H9 (cell line): Measurements from ENCODE around the gene RMDN2. TPM values are rescaled to one million over a fixed set of nuclear protein-coding genes. Genes with fewer than 3 reads are reported as not detected.

ENCODE experiments used
- DNase-seq: peaks from one replicate; pipeline ENCODE4 v3.0.0-alpha.2; 2017
- H2AFZ ChIP-seq: one replicate; pipeline ENCODE4 v1.6.1; 2013; ENCODE audit warnings: mild to moderate bottlenecking, low read length, control low read depth, moderate library complexity
- H2AK5ac ChIP-seq: 2 replicates; pipeline ENCODE4 v1.6.1; 2013; ENCODE audit warnings: low read length, control low read depth, mixed read lengths; ENCODE audit not compliant: insufficient read length
- H2BK120ac ChIP-seq: one replicate; pipeline ENCODE4 v1.6.1; 2013; ENCODE audit warnings: low read depth, mild to moderate bottlenecking, low read length, control low read depth, inconsistent platforms; ENCODE audit not compliant: poor library complexity, severe bottlenecking
- H2BK12ac ChIP-seq: 2 replicates; pipeline ENCODE4 v1.6.1; 2013; ENCODE audit warnings: low read length, control low read depth, mixed read lengths, low read depth; ENCODE audit not compliant: insufficient read length
- H2BK15ac ChIP-seq: 2 replicates; pipeline ENCODE4 v1.6.1; 2013; ENCODE audit warnings: low read depth, low read length, control low read depth
- H2BK20ac ChIP-seq: one replicate; pipeline ENCODE4 v1.6.1; 2013; ENCODE audit warnings: low read depth, mild to moderate bottlenecking, low read length, control low read depth, inconsistent platforms; ENCODE audit not compliant: poor library complexity, severe bottlenecking
- H2BK5ac ChIP-seq: 2 replicates; pipeline ENCODE4 v1.6.1; 2013; ENCODE audit warnings: low read length, control low read depth, mixed read lengths; ENCODE audit not compliant: insufficient read length
- H3K14ac ChIP-seq: 2 replicates; pipeline ENCODE4 v1.6.1; 2013; ENCODE audit warnings: low read length, control low read depth; ENCODE audit not compliant: insufficient read depth
- H3K18ac ChIP-seq: 2 replicates; pipeline ENCODE4 v1.6.1; 2013; ENCODE audit warnings: low read depth, mild to moderate bottlenecking, mixed read lengths, low read length, control low read depth; ENCODE audit not compliant: insufficient read length
- H3K23ac ChIP-seq: 2 replicates; pipeline ENCODE4 v1.6.1; 2013; ENCODE audit warnings: low read length, control low read depth, mixed read lengths, low read depth; ENCODE audit not compliant: insufficient read length
- H3K23me2 ChIP-seq: 2 replicates; pipeline ENCODE4 v1.6.1; 2013; ENCODE audit warnings: low read depth, mild to moderate bottlenecking, mixed read lengths, low read length, control low read depth; ENCODE audit not compliant: insufficient read length, poor library complexity, severe bottlenecking
- H3K27ac ChIP-seq: 2 replicates; pipeline ENCODE4 v1.5.1; 2013; ENCODE audit warnings: low read length, control low read depth, mixed read lengths, low read depth; ENCODE audit not compliant: insufficient read length
- H3K27me3 ChIP-seq: 2 replicates; pipeline ENCODE4 v1.6.1; 2013; ENCODE audit warnings: low read length, control low read depth, inconsistent platforms; ENCODE audit not compliant: insufficient read depth
- H3K4ac ChIP-seq: 2 replicates; pipeline ENCODE4 v1.6.1; 2013; ENCODE audit warnings: low read depth, mild to moderate bottlenecking, control low read depth, inconsistent platforms, low read length, moderate library complexity
- H3K4me1 ChIP-seq: 2 replicates; pipeline ENCODE4 v1.6.1; 2013; ENCODE audit warnings: low read length, control low read depth, inconsistent platforms; ENCODE audit not compliant: insufficient read depth
- H3K4me2 ChIP-seq: 2 replicates; pipeline ENCODE4 v1.6.1; 2013; ENCODE audit warnings: low read length, control low read depth, mixed read lengths; ENCODE audit not compliant: insufficient read length, insufficient read depth
- H3K56ac ChIP-seq: 2 replicates; pipeline ENCODE4 v1.6.1; 2013; ENCODE audit warnings: low read depth, mild to moderate bottlenecking, mixed read lengths, low read length, control low read depth; ENCODE audit not compliant: insufficient read length
- H3K79me1 ChIP-seq: 2 replicates; pipeline ENCODE4 v1.6.1; 2013; ENCODE audit warnings: low read depth, mild to moderate bottlenecking, moderate library complexity, low read length, control low read depth, inconsistent platforms; ENCODE audit not compliant: insufficient read depth, poor library complexity, severe bottlenecking
- H3K79me2 ChIP-seq: 2 replicates; pipeline ENCODE4 v1.6.1; 2013; ENCODE audit warnings: low read length, control low read depth, inconsistent platforms; ENCODE audit not compliant: insufficient read depth
- H3K9ac ChIP-seq: 2 replicates; pipeline ENCODE4 v1.6.1; 2013; ENCODE audit warnings: low read length, control low read depth, mixed read lengths; ENCODE audit not compliant: insufficient read length; ENCODE audit errors: extremely low read depth
- H3K9me3 ChIP-seq: one replicate; pipeline ENCODE4 v1.6.1; 2013; ENCODE audit warnings: low read depth, low read length, inconsistent platforms; ENCODE audit not compliant: control insufficient read depth
- H3T11ph ChIP-seq: one replicate; pipeline ENCODE4 v1.6.1; 2013; ENCODE audit warnings: mild to moderate bottlenecking, low read length, control low read depth, inconsistent platforms
- H4K20me1 ChIP-seq: one replicate; pipeline ENCODE4 v1.6.1; 2013; ENCODE audit not compliant: control insufficient read depth, insufficient read length, insufficient read depth
- H4K5ac ChIP-seq: 2 replicates; pipeline ENCODE4 v1.6.1; 2013; ENCODE audit warnings: low read depth, mild to moderate bottlenecking, mixed read lengths, low read length, control low read depth; ENCODE audit not compliant: insufficient read length
- H4K8ac ChIP-seq: replicated peaks from 2 replicates; pipeline ENCODE4 v1.6.1; 2013; ENCODE audit warnings: low read length, control low read depth, mixed read lengths, low read depth; ENCODE audit not compliant: insufficient read length
- H4K91ac ChIP-seq: 2 replicates; pipeline ENCODE4 v1.6.1; 2013; ENCODE audit warnings: low read depth, mild to moderate bottlenecking, moderate library complexity, mixed read lengths, low read length, control low read depth; ENCODE audit not compliant: insufficient read length
- H3K27ac Mint-ChIP-seq, 3 experiments: 2 replicates in 2 of 3; 3 replicates in 1 of 3; pipeline ENCODE4 v1.8.0; 2020 to 2021; ENCODE audit warnings: mixed read lengths in 3 of 3, mild to moderate bottlenecking in 1 of 3, moderate library complexity in 1 of 3
- H3K27me3 Mint-ChIP-seq: 2 replicates; pipeline ENCODE4 v1.8.0; 2021; ENCODE audit warnings: low read depth, mild to moderate bottlenecking, moderate library complexity, mixed read lengths
- H3K36me3 Mint-ChIP-seq, 3 experiments: 2 replicates in 2 of 3; 3 replicates in 1 of 3; pipeline ENCODE4 v1.8.0; 2020 to 2021; ENCODE audit warnings: low read depth in 3 of 3, mixed read lengths in 3 of 3; ENCODE audit not compliant: insufficient read depth in 1 of 3
- H3K4me1 Mint-ChIP-seq, 2 experiments: 2 replicates each; pipeline ENCODE4 v1.8.0; 2020; ENCODE audit warnings: mixed read lengths in 2 of 2
- H3K4me3 Mint-ChIP-seq, 2 experiments: 2 replicates in 1 of 2; 3 replicates in 1 of 2; pipeline ENCODE4 v1.8.0; 2020 to 2021; ENCODE audit warnings: mild to moderate bottlenecking in 2 of 2, mixed read lengths in 2 of 2, moderate library complexity in 1 of 2
- H3K9me3 Mint-ChIP-seq, 2 experiments: 2 replicates in 1 of 2; 3 replicates in 1 of 2; pipeline ENCODE4 v1.8.0; 2020; ENCODE audit warnings: mild to moderate bottlenecking in 2 of 2, mixed read lengths in 2 of 2, moderate library complexity in 1 of 2
- WGBS: extraction: QIAGEN DNeasy Blood & Tissue Kit; methylation state at CpG from one replicate; pipeline ENCODE4 v1.1.7; 2013; ENCODE audit warnings: missing lambda C conversion rate, low lambda C conversion rate, mixed read lengths; ENCODE audit not compliant: insufficient read length; ENCODE audit errors: extremely low coverage; 5-methylcytosine and 5-hydroxymethylcytosine counted together
- total RNA-seq: library from RNA; stranded (reverse); gene quantifications from 2 replicates; pipeline ENCODE4 v1.2.1, GENCODE V29; 2021
- TF ChIP-seq, protein P1 (sequence below): fragments of 200-600 bp; sonication (generic); conservative IDR thresholded peaks from 3 replicates; pipeline ENCODE4 v1.8.0; 2021; ENCODE audit warnings: antibody characterized with exemption, mild to moderate bottlenecking

RMDN2 gene
- total RNA-seq, 1 experiment from 2014 or later = 2.8 TPM

GRCh38 chr2:38013158-38013752, 88.2 kb downstream of the RMDN2 start:
- Histone ChIP-seq H2BK20ac (no peak overlapping the region), H2AK5ac (no peak overlapping the region), H3K56ac (no peak overlapping the region), H3T11ph (no peak overlapping the region), H3K27ac (no peak overlapping the region), H2AFZ (no peak overlapping the region), H4K20me1 (no peaks in the 10 kb centered on the region), H3K14ac (no peak overlapping the region), H2BK12ac (no peak overlapping the region), H3K79me2 (no peaks in the 10 kb centered on the region), H3K79me1 (no peaks in the 10 kb centered on the region), H3K4ac (no peak overlapping the region), H3K27me3 (no peaks in the 10 kb centered on the region), H3K18ac (no peak overlapping the region), H3K23me2 (no peaks in the 10 kb centered on the region), H3K9ac (no peak overlapping the region), H2BK15ac (no peak overlapping the region), H3K4me1 (no peaks in the 10 kb centered on the region), H4K8ac (no peak overlapping the region), H3K4me2 (no peak overlapping the region), H4K5ac (no peak overlapping the region), H2BK5ac (no peak overlapping the region), H3K23ac (no peak overlapping the region), H2BK120ac (no peak overlapping the region), H4K91ac (no peak overlapping the region), H3K9me3 (no peaks in the 10 kb centered on the region)
- H3K36me3 Mint-ChIP-seq = peaks cover 10 to 27% (median 15%) of the 10 kb centered on the region in 3 experiments
- no peak overlapping the region for H3K4me3 Mint-ChIP-seq
- H3K27ac Mint-ChIP-seq = no peak overlapping the region; a peak in 1 of 7 replicates
- DNase-seq = no peak
- TF ChIP-seq, protein P1, sequence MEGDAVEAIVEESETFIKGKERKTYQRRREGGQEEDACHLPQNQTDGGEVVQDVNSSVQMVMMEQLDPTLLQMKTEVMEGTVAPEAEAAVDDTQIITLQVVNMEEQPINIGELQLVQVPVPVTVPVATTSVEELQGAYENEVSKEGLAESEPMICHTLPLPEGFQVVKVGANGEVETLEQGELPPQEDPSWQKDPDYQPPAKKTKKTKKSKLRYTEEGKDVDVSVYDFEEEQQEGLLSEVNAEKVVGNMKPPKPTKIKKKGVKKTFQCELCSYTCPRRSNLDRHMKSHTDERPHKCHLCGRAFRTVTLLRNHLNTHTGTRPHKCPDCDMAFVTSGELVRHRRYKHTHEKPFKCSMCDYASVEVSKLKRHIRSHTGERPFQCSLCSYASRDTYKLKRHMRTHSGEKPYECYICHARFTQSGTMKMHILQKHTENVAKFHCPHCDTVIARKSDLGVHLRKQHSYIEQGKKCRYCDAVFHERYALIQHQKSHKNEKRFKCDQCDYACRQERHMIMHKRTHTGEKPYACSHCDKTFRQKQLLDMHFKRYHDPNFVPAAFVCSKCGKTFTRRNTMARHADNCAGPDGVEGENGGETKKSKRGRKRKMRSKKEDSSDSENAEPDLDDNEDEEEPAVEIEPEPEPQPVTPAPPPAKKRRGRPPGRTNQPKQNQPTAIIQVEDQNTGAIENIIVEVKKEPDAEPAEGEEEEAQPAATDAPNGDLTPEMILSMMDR = no peak
- peaks cover 12 to 16% of the 10 kb centered on the region in 2 experiments for H3K9me3 Mint-ChIP-seq
- no CpG with 5 or more reads among the region's 3 CpGs for WGBS
- no peaks in the 10 kb centered on the region; the same call in 1 of the 2 replicates for H3K27me3 Mint-ChIP-seq
- peaks cover 6 to 7% of the 10 kb centered on the region in 2 experiments for H3K4me1 Mint-ChIP-seq
